Measurements from ENCODE around the gene MORN1. TPM values are rescaled to one million over a fixed set of nuclear protein-coding genes. Genes with fewer than 3 reads are reported as not detected.

MORN1 gene
- total RNA-seq, 1 donor from 2014 or later = 24.3 TPM

GRCh38 chr1:2399890-2400575 lies 8.7 kb upstream of the MORN1 start:
- Mint-ChIP-seq H3K4me3 (no peak overlapping the region), H3K27me3 (ENCODE audit: low read depth) (no peaks in the 10 kb centered on the region), H3K9me3 (no peaks in the 10 kb centered on the region), H3K4me1 (no peaks in the 10 kb centered on the region), H3K36me3 (peaks cover 35% of the 10 kb centered on the region), H3K27ac (no peak overlapping the region)
- DNase-seq (ENCODE audit: low spot score in 2 of 2, unreplicated experiment in 2 of 2) = no peak
- TF ChIP-seq CTCF (IDR thresholded peaks at IDR 0.05; ENCODE audit: unreplicated experiment) = no peak

- H3K4me3 Mint-ChIP-seq = no peak overlapping the region
- H3K9me3 Mint-ChIP-seq = no peaks in the 10 kb centered on the region
- no peaks in the 10 kb centered on the region for H3K27me3 Mint-ChIP-seq (ENCODE audit: low read depth)
- H3K4me1 Mint-ChIP-seq = no peaks in the 10 kb centered on the region
- no peak for DNase-seq (ENCODE audit: low spot score in 2 of 2, unreplicated experiment in 2 of 2)
- TF ChIP-seq CTCF (IDR thresholded peaks at IDR 0.05; ENCODE audit: unreplicated experiment) = no peak
- H3K36me3 Mint-ChIP-seq = peaks cover 37% of the 10 kb centered on the region
- H3K27ac Mint-ChIP-seq = no peak overlapping the region
These were observed 7.5 kb upstream of the MORN1 start for GRCh38 chr1:2398871-2399270.

DNA sequence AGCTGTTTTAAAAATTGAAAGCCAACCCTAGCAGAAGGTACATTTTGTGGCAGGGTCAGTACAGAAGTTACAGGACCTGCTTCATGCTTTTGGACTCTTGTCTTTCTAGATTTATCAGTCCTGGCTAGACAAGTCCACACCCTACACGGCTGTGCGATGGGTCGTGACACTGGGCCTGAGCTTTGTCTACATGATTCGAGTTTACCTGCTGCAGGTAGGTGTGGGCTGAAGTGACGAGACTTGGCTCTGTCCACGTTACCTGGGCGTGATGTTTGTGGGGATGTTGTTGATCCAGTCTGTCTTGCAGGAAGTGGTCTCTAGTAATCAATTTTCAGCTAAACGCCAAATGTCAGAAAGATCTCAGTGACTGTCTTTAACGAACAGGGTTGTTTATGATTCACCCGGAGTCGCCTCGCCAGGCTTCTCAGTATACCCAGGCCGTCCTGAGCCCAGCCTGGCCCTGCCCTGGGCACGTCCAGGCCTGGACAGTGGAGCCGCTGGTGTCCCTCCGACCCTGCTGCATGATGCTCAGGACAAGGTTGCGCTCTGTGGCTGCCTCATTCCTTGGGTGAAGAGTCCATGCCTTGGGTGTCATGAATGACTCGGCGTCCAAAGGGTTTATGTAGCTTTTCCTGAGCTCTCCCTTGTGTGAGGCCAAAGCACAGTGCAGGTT lies 5.8 kb upstream of the MORN1 start:
- Mint-ChIP-seq H3K27ac (no peak overlapping the region), H3K27me3 (ENCODE audit: low read depth) (no peaks in the 10 kb centered on the region), H3K4me3 (no peak overlapping the region), H3K36me3 (peaks cover 31% of the 10 kb centered on the region), H3K9me3 (no peaks in the 10 kb centered on the region), H3K4me1 (peaks cover 11% of the 10 kb centered on the region)
- no peak for TF ChIP-seq CTCF (IDR thresholded peaks at IDR 0.05; ENCODE audit: unreplicated experiment)
- no peak for DNase-seq (ENCODE audit: low spot score in 2 of 2, unreplicated experiment in 2 of 2)

DNA sequence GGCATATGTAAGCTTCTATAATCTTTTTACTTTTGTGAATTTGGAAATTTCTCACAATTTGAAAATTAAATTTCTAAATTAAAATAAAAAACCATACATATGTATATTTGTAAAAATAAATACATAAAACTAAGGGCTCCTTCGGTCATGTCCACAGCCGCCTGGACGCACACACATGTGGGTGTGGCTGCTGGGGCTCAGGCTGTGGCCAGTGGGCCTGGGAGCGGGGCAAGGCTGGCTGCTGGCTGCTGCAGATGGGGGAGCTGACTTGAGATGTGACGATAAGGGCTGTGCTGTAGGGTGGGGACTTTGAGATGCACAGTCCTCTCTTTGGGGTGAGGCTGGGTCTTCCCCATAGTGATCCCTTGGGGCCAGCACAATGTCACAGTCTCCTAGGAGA lies 5.1 kb upstream of the MORN1 start:
- Mint-ChIP-seq H3K27me3 (ENCODE audit: low read depth) (no peaks in the 10 kb centered on the region), H3K4me1 (peaks cover 11% of the 10 kb centered on the region), H3K4me3 (no peak overlapping the region)

GRCh38 chr1:2396059-2396458 lies 4.7 kb upstream of the MORN1 start:
- no peak for TF ChIP-seq CTCF (IDR thresholded peaks at IDR 0.05; ENCODE audit: unreplicated experiment)
- H3K27ac Mint-ChIP-seq = no peak overlapping the region
- H3K4me3 Mint-ChIP-seq = no peak overlapping the region
- no peaks in the 10 kb centered on the region for H3K9me3 Mint-ChIP-seq
- peaks cover 11% of the 10 kb centered on the region for H3K4me1 Mint-ChIP-seq
- no peaks in the 10 kb centered on the region for H3K27me3 Mint-ChIP-seq (ENCODE audit: low read depth)
- peaks cover 24% of the 10 kb centered on the region for H3K36me3 Mint-ChIP-seq
- DNase-seq (ENCODE audit: low spot score in 2 of 2, unreplicated experiment in 2 of 2) = no peak

More for the DNA sequence above, 5.1 kb upstream of the MORN1 start:
- Mint-ChIP-seq H3K36me3 (peaks cover 26% of the 10 kb centered on the region), H3K27ac (no peak overlapping the region), H3K9me3 (no peaks in the 10 kb centered on the region)
- no peak for TF ChIP-seq CTCF (IDR thresholded peaks at IDR 0.05; ENCODE audit: unreplicated experiment)
- no peak for DNase-seq (ENCODE audit: low spot score in 2 of 2, unreplicated experiment in 2 of 2)

Measured in mesothelial cell of epicardium (in vitro differentiated cells).